GM20431 (cell line): ENCODE results near the gene CPNE4.

Source experiments
- in situ Hi-C: fragments of 300-500 bp; cut with MseI, MboI; formaldehyde crosslinking; loops from one replicate; pipeline ENCODE4 v1.15.0; 2020; ENCODE audit warnings: low sequenced_read_pairs; ENCODE audit not compliant: unreplicated experiment

Gene CPNE4

DNA sequence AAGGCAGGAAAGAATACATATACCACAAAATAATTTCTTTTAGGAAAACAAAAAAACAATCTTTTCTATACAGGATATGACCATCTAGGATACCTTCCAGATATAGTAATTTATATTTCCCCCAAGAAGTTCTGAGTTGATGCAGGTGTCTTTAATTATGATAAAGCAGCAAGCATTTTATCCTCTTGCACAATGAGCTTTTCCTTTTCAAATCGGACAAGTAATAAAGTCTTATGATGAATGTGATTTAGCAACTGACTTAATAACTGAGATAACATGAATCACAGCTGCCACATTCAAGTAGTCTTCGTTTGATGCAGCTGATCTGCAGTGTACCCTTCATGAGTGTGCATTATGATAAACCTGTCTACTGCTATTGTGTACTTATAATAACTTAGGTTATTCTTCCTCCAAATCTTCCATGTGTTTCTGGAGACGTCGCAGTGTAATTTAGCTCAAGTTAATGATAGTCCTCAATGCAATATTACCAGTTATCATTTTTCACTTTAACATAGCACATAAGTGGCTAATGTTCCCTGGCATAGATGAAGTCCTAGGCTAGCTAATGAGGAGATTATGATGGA, 271.7 kb downstream of the CPNE4 start:
- in situ Hi-C loops, result no loop called here

DNA sequence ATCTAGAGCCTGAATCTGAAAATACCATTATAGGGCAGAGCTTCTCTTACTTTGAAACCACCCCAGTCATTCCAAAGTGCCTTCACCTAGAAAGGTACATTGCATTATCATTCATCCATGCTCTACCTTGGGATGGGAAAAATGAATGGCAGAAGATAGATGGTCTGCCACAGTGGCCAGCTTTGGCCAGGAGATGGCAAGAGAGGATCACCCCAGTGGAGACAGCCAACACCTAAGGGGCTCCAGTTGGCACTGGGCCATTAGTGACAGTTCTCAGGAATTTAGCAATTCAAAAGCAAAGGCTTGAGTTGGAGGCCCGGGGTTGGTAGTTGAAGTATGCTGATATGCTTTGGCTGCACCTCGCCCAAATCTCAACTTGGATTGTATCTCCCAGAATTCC, 278.4 kb downstream of the CPNE4 start:
- in situ Hi-C loops, result no loop called here

DNA sequence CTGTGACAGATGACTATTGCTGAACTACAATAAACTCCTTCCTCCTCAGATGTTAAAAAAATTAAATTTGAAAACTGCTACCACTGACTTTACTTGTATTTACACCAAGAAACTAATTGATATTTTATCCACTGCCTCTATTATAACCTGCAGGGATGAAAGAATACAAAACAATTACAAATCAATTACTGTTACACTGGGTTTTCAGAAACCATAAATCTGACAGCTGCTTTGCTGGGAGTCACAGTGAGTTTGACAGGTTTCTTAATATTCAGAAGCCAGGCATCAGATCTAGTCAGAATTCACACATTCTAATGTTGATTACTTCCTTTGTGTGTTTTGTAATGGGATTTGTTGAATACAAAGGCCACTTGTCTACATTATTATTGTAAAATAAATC, 279.4 kb downstream of the CPNE4 start:
- in situ Hi-C loops, result no loop called here

DNA sequence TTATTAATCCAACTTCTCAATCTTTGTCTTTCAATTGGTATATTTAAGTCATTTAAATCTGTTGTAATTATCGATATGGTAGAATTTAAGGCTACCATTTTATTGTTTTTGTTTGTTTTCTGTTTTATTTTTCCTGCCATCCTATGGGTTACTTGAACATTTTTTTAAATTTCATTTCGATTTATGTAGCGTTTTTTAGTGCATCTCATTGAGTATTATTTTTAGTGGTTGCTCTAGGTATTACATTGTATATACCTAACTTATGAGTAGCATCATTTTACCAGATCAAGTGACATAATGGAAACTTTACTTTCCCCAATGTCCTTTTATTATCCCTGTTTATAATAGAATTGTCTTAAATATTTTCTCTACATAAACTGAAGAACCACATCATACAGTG, 284.6 kb downstream of the CPNE4 start:
- in situ Hi-C loops, result no loop called here

DNA sequence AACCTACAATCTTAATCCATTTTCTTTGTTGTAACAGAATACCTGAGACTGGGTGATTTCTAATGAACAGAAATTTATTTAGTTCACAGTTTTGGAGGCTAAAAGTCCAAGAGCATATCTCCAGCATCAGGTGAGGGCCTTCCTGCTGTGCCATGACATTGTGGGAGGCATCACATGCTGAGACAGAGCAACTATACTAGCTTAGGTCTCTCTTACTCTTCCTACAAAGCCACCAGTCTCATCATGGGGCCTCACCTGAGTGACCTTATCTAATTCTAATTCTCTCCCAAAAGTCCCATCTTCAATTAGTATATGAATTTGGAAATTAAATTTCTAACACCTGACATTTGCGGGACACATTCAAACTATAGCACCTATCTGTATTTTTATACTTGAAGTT, 285.0 kb downstream of the CPNE4 start:
- in situ Hi-C loops, result no loop called here

DNA sequence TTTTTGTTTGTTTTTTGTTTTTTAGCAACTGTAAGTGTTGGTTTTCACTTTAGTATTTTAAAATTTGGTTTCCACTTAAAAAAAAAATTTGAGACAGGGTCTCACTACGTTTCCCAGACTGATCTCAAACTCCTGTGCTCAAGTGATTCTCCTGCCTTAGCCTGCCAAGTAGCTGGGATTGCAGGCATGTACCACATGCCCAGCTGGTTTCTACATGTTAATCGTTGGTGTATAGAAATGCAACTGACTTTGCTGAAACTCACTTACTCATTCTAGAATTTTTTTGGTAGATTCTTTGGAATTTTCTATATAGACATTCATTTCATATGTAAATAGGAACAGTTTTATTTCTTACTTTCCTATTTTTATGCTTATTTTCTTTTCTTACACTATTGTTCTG, 287.3 kb downstream of the CPNE4 start:
- in situ Hi-C loops, result no loop called here

DNA sequence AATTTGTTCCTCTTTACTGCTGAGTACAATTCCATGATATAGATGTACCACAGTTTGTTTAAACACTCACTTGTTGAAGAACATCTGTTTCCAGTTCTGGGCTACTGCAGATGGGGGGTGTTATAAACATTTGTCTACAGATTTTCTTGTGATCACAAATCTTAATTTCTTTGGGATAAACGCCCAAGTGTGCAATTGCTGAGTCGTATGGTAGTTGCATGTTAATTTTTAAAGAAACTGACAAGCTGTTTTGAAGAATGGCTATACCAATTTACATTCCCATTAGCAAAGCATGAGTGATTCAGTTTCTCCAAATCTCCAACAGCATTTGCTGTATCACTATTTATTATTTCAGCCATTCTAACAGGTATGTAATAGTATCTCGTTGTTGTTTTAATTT, 290.0 kb downstream of the CPNE4 start:
- in situ Hi-C loops, result no loop called here

DNA sequence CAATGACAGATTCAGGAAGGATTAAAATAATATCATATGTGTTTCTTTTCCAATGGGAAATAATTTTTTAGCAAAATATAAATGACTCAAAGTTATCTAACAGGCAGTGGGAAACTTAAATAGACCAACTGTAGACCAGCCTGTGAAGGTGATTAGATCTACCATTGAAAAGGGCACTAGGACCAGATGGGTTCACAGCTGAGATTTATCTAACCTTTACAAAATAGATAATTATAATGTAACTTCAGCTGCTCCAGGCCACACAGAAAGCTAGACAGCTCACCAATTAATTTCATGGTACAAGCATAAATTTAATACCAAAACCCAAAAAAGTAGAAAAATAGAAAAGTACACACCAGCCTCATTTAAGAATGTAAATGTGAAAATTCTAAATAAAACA, 291.7 kb downstream of the CPNE4 start:
- in situ Hi-C loops, result no loop called here

DNA sequence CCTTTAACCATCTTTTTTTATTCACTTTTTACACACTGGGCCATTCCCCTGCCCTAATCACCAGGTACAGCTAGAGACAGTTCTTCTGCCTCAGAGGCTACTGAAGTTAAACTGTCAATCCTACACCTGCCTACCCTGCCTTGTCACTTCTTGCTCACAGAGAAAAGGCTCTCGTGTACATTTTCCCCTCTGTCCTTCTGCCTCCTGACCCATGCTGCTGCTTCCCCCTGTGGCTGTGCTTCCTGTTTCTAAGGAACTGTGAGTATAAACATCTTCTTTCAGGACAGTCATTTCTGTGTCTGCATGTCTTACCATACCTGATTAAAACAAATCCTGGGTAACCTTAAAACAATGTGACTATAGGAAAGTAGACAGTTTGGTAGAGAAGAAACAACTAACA, 295.6 kb downstream of the CPNE4 start:
- in situ Hi-C loops, result no loop called here

DNA sequence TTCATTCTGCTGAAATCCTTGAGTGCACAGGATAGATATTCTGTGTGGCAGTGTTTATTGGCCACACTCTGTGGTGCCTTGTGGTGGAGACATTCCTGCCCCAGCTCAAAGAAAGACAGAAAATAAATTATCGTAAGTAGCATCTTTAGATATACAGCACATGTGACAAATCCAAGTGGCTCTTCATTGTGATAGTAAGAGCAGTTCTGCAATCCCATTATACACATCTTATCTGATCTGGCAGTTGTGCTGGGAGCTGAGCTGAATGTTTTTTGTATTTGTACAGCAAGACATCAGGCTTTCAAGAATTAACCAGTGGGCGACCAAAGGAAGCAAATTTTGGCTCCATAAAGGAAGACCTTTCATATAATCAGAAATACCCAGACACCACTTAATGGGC, 296.7 kb downstream of the CPNE4 start:
- in situ Hi-C loops, result no loop called here

DNA sequence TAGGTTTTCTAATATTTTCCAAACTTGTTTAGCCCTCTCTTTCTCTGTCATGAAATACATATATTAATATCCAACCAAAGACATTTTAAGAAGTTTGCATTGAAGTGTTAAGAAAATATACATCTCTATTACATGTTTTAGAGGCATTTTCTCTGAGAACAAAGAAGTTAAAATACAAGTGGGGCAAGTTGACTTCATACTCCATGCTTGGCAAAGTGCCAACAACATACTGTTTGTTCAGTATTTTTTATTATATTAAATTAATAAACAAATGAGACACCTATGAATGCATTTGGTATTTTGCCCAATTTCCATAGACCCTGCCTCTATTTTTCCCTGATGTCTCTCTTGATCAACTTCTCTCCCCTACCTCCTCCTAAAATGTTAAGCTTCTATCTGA, 299.3 kb downstream of the CPNE4 start:
- in situ Hi-C loops, result no loop called here

DNA sequence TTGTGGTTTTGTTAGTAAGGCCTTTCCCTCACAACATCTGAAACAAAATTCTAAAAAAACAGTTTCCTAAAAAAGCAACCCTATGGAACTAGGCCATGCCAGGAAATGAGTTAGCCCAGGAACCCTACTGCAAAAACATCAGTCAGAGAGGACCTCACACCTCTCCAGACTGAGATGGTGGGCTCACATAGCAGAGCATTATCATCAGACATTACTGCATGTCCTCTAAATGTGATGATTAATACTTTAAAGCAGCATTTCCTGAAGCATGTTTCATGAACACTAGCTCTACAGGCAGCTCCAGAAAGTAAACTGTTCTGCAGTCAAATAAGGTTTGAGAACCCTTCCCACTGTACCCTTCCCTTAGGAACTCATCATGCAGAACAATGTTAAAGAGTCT, 299.7 kb downstream of the CPNE4 start:
- in situ Hi-C loops, result no loop called here

DNA sequence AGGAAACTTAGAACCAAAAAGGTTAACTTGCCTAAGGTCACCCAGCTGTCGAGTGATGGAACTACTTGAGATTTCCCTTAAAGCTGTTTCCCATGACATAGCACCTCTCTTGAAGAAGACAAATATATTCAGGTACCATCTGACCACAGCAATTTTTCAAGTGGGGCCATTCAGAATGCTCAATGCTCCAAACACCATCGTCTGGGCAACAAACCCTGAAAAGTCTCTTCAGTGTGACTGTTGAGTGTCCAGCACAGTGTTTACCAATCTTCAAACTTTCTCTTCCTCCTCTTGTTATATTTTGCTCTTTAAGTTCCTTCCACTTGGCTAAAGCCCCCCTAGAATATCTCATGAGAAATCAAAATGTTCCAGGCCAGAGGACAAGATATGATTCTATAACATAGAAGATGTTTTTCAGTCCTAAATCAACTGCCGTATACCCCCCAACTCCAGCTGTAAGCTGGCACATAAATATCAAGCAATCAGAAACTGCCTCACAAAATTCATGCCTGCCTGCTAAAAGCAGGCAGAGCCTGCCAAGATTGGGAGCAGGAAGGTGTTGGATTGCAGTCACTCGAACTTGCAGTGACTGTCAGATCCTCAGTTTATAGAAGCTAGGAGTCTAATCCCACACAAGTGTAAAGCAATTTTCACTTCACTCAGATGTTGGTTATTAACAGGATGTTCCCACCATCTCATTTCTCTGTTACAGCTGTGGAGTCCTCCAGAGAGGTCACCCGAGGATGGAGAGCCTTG, 301.6 kb downstream of the CPNE4 start:
- in situ Hi-C loops, result no loop called here

DNA sequence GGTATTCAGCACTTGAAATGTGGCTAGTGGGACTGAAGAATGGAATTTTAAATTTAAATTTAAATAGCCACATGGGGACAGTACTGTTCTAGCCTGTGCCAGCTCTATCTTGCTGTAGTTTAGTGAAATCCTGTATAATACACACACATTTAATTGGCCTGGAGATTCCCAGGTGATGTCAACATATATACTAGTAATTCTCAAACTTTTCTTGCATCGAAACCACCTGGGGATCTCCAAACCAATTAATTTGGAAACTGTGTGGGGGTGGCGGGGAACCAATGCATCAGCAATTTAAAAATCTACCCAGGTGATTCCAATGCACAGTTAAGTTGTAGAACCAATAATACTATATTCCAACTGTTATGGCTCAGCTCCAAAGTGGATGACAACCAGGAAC, 303.1 kb downstream of the CPNE4 start:
- in situ Hi-C loops, result no loop called here

DNA sequence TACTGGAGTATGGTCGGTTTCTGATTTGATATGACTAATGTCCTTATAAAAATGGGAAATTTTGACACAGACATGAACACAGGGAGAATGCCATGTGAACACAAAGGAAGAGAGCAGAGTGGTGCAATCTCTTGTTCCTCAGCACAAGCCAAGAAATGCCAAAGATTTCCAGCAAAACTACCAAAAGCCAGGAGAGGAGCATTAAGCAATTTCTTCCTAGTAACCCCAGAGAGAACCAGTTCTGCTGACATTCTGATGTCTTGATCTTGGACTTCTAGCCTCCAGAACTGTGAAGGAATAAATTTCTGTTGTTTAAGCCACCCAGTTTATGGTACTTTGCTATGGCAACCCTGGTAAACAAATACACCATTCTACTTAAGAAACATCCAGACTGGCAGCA, 304.2 kb downstream of the CPNE4 start:
- in situ Hi-C loops, result no loop called here

DNA sequence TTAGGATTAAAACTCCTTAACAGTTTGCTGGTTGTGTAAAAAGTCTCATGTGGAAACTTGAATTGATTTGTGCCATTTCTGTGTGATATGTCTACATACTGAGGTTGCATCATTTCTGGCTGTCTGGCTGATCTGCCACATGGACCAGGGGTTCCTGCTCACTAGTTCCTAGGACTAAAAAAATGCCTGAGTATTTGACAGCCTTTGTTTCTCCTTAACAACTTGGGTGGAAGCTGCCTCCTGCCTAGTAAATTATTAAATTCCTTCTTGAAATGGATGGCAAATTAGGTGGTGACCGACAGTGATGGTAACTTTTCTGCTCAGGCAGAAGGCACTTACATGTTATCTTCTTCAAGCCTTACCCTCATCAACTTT, 305.2 kb downstream of the CPNE4 start:
- in situ Hi-C loops, result no loop called here

DNA sequence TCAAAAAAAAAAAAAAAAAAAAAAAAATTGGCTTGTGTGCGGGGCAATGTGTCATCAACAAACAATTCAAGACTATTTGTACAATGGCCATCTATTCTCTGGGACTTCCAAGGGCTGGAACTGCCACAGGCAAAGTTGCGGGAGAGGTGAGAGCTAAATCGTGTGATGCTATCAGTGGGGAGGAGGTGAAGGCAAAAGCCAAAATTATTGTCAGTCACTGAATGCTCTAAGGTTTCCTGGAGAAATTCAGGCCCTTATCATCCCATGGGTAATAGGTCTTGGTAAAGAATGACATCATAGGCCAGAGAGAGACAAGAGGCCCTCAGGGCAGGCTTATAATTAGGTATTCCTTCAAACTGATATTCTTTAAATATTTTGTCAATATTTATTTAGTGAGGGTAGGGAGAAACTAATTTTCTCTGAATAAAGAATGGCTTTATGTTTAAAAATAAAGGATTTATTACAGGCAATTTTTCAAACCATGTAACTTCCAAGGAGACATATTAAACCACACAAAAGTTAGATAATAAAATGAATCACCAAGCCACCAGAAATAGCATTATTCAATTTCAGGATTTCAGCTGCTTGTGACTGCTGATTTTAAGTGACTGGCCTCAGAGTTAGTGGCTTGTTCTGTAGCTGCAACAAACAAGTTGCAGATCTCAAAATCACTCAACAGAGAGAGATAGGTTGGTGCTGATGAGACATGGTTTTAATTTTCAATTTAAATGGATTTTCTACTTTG, 305.7 kb downstream of the CPNE4 start:
- in situ Hi-C loops, result no loop called here

DNA sequence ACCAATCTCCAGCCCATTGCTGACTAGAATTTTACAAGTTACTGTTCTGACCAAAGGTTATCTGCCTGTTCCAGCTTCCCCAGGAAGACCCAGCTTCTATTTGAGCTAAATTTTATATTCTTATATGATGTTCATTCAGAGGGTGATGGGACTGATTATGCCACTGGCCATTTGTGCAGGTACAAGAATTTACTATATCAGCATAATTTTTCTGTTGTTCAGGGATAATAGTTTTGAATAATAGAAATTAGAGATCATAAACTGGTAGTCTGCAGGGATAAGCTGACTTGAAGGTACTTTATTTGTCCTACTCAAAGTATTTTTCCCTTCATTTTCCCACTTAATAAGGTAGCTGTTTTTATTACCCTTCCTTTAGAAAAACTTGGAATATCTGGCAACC, 309.4 kb downstream of the CPNE4 start:
- in situ Hi-C loops, result no loop called here

DNA sequence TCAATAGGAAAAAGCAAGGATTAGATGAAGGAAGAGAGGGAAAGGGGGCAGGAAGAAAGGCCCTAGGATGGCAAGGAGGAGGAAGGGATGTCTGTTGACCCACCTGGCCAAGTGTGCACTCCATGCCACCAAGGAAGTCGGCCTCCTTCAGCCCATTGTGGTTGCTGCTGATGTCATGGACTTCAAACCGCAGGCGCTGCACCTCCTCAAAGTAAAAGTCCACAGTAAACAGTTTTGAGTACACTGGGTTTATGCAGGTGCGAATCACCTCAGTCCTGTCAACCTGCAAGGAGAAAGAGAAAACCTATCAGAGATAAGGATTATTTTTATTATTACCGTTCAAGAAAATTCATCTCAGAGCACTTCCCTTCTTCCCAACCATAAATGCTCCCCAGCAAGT, 311.5 kb downstream of the CPNE4 start:
- in situ Hi-C loops, result no loop called here

DNA sequence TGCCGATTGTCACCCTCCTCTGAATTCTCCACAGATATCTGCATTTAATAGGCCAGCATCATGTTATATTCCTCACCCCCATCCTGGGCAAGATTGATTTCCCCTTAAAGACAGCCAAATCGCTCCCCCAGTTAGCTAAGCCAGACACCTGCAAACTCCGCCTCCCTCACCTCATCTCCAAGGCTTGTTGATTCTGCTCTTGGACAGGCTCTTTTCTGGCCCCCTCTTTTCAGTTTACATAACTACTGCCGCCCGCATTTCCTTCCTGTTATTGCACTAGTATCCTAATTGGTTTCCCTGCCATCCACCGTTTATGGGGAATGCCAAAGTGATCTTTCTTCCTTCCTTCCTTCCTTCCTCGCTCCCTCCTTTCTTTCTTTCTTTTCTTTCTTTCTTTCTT, 317.3 kb downstream of the CPNE4 start:
- in situ Hi-C loops, result no loop called here

DNA sequence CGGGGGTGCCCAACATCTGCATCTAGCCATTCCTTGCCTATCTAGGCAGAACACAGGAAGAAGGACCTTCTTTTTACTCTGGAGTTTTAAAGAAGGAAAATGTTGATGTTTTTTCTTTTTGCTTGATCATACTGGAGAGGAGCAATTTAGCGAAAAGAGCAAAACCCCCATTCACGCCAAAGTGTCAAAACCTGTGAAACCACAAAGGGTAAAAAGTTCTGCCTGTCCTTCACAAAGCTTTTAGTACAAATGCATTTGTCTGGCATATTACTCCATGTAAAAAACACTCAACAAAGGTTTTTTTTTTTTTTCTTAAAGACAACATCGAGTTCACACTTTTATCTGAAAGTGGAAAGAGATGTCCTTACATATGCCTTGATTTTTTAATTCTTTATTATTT, 317.9 kb downstream of the CPNE4 start:
- in situ Hi-C loops, result no loop called here

DNA sequence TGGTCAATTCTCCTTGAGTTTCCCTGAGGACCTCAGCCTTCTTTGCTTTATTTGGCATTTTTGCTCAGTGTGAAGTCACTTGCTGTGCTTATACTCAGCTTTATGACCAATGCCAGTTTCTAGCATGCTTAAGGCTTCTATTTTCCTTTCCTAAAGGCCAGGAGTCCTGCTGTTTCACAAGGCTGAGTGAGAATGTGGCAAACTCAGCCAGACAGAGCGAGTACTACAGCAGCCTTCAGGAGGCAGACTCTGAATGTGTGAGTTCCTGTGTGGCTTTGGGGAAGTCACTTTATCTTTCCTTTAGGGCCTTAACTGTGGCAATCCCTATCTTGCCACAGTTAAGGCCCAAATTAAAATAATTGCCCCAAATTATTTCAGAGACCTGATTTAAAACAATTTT, 318.8 kb downstream of the CPNE4 start:
- in situ Hi-C loops, result no loop called here
